Nephron (organoid): ENCODE measurements around the gene ADAP1.
"Not testable (repeated sequence)": the region's sequence is repeated elsewhere in the genome, so short reads cannot be mapped to it uniquely, and the experiment has no call there.

Experiments used
- H3K27ac Mint-ChIP-seq, 3 experiments: 2 replicates each; pipeline ENCODE4 v1.8.0; 2020; ENCODE audit warnings: mixed read lengths in 3 of 3, mild to moderate bottlenecking in 2 of 3, moderate library complexity in 1 of 3
- H3K27me3 Mint-ChIP-seq: 2 replicates; pipeline ENCODE4 v1.8.0; 2021; ENCODE audit warnings: low read depth, mild to moderate bottlenecking, moderate library complexity, mixed read lengths
- H3K36me3 Mint-ChIP-seq: 2 replicates; pipeline ENCODE4 v1.8.0; 2020; ENCODE audit warnings: low read depth, mixed read lengths
- H3K4me1 Mint-ChIP-seq: 2 replicates; pipeline ENCODE4 v1.8.0; 2020; ENCODE audit warnings: mixed read lengths
- H3K4me3 Mint-ChIP-seq, 3 experiments: 2 replicates each; pipeline ENCODE4 v1.8.0; 2020; ENCODE audit warnings: mild to moderate bottlenecking in 3 of 3, mixed read lengths in 3 of 3, moderate library complexity in 2 of 3
- H3K9me3 Mint-ChIP-seq: 2 replicates; pipeline ENCODE4 v1.8.0; 2020; ENCODE audit warnings: mixed read lengths
- CTCF ChIP-seq, 3 experiments: fragments of 200-600 bp; sonication (generic); IDR thresholded peaks; one replicate each; pipeline ENCODE4 v1.5.0; 2021; ENCODE audit warnings: antibody characterized with exemption in 3 of 3; ENCODE audit not compliant: unreplicated experiment in 3 of 3

ADAP1 gene

GRCh38 chr7:874031-874749 is 80.3 kb downstream of the ADAP1 start:
- no peak for TF ChIP-seq CTCF (IDR thresholded peaks at IDR 0.05; ENCODE audit: unreplicated experiment in 3 of 3)
- Mint-ChIP-seq H3K36me3 (peaks cover 42% of the 10 kb centered on the region), H3K4me1 (peaks cover 29% of the 10 kb centered on the region), H3K27me3 (no peaks in the 10 kb centered on the region), H3K9me3 (no peaks in the 10 kb centered on the region), H3K27ac (peak overlapping the region; percentile 75 to 94 (median 82)), H3K4me3 (peak overlapping the region in 2 of 3 experiments; percentile 8 to 50)

GRCh38 chr7:873367-874002 is 81.0 kb downstream of the ADAP1 start:
- Mint-ChIP-seq H3K36me3 (peaks cover 43% of the 10 kb centered on the region), H3K4me1 (peaks cover 26% of the 10 kb centered on the region), H3K27ac (peak overlapping the region; percentile 75 to 94 (median 82)), H3K27me3 (no peaks in the 10 kb centered on the region), H3K4me3 (peak overlapping the region; percentile 21 to 53 (median 41)), H3K9me3 (no peaks in the 10 kb centered on the region)
- TF ChIP-seq CTCF (IDR thresholded peaks at IDR 0.05; ENCODE audit: unreplicated experiment in 3 of 3) = peak; percentile 80 to 92 (median 89)

- Mint-ChIP-seq H3K36me3 (peaks cover 43% of the 10 kb centered on the region), H3K4me1 (peaks cover 22% of the 10 kb centered on the region), H3K27ac (peak overlapping the region in 1 of 3 experiments; percentile 75)
- not testable (repeated sequence) for H3K4me3 Mint-ChIP-seq, H3K27me3 Mint-ChIP-seq, H3K9me3 Mint-ChIP-seq
These were observed 81.8 kb downstream of the ADAP1 start for GRCh38 chr7:872685-873084.

GRCh38 chr7:871900-872537 is 82.5 kb downstream of the ADAP1 start:
- no peaks in the 10 kb centered on the region for H3K9me3 Mint-ChIP-seq
- TF ChIP-seq CTCF (IDR thresholded peaks at IDR 0.05; ENCODE audit: unreplicated experiment in 3 of 3) = no peak
- peaks cover 28% of the 10 kb centered on the region for H3K4me1 Mint-ChIP-seq
- H3K27ac Mint-ChIP-seq = peak overlapping the region in 1 of 3 experiments; percentile 55
- no peak overlapping the region for H3K4me3 Mint-ChIP-seq
- H3K36me3 Mint-ChIP-seq = peaks cover 50% of the 10 kb centered on the region
- H3K27me3 Mint-ChIP-seq = no peaks in the 10 kb centered on the region

- peaks cover 75% of the 10 kb centered on the region for H3K36me3 Mint-ChIP-seq
- H3K9me3 Mint-ChIP-seq = no peaks in the 10 kb centered on the region
- no peaks in the 10 kb centered on the region for H3K27me3 Mint-ChIP-seq
- H3K4me1 Mint-ChIP-seq = peaks cover 33% of the 10 kb centered on the region
- H3K27ac Mint-ChIP-seq = no peak overlapping the region
- no peak for TF ChIP-seq CTCF (IDR thresholded peaks at IDR 0.05; ENCODE audit: unreplicated experiment in 3 of 3)
- no peak overlapping the region for H3K4me3 Mint-ChIP-seq
These were observed 85.1 kb downstream of the ADAP1 start for GRCh38 chr7:869348-869747.

- Mint-ChIP-seq H3K27ac (no peak overlapping the region), H3K9me3 (no peaks in the 10 kb centered on the region), H3K27me3 (no peaks in the 10 kb centered on the region), H3K4me1 (peaks cover 24% of the 10 kb centered on the region), H3K36me3 (peaks cover 79% of the 10 kb centered on the region), H3K4me3 (no peak overlapping the region)
- no peak for TF ChIP-seq CTCF (IDR thresholded peaks at IDR 0.05; ENCODE audit: unreplicated experiment in 3 of 3)
These were observed 86.3 kb downstream of the ADAP1 start for GRCh38 chr7:868189-868486.
